GM18873 (cell line): ENCODE data around the gene DEFB121.
"Not testable (repeated sequence)": the region's sequence is repeated elsewhere in the genome, so short reads cannot be mapped to it uniquely, and the experiment has no call there.

ENCODE experiments used
- ATAC-seq: cut with Tn5 transposase; IDR thresholded peaks from one replicate; pipeline ENCODE4 v1.9.1; 2021; ENCODE audit warnings: mild to moderate bottlenecking, moderate library complexity, moderate number of reproducible peaks; ENCODE audit not compliant: unreplicated experiment, low FRiP score

DEFB121 gene, protein sequence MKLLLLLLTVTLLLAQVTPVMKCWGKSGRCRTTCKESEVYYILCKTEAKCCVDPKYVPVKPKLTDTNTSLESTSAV

GRCh38 chr20:31406115-31406514, at the start of gene DEFB121:
TSS of gene DEFB121 (minus strand) at chr20:31406215. CDS start at chr20:31406152, 63 bp downstream.
- ATAC-seq = no peak

DNA sequence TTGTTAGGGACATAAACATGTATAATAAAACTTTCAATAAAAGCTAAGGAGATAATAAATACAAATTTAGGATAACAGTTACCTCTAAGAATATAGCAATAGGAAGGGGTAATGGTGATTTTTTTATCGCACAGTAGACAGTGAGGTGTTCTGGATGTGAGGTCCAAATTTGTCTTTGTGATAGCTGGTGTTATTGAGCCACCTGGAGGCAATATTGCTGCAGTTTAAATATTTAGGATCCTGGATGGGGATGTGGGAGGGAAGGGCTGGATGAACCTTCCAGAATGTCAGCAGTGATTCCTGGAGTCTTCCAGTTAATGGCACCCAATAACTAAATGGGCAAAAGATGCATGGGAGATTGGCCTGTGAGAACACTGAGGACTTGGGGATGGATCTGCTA, 48.3 kb upstream of the DEFB121 start:
- no peak for ATAC-seq

GRCh38 chr20:31452575-31452974, 46.6 kb upstream of the DEFB121 start:
- ATAC-seq = no peak

GRCh38 chr20:31449511-31450414, 43.7 kb upstream of the DEFB121 start:
- ATAC-seq = no peak

- ATAC-seq = no peak
Observed at GRCh38 chr20:31446084-31446819, 40.2 kb upstream of the DEFB121 start.

DNA sequence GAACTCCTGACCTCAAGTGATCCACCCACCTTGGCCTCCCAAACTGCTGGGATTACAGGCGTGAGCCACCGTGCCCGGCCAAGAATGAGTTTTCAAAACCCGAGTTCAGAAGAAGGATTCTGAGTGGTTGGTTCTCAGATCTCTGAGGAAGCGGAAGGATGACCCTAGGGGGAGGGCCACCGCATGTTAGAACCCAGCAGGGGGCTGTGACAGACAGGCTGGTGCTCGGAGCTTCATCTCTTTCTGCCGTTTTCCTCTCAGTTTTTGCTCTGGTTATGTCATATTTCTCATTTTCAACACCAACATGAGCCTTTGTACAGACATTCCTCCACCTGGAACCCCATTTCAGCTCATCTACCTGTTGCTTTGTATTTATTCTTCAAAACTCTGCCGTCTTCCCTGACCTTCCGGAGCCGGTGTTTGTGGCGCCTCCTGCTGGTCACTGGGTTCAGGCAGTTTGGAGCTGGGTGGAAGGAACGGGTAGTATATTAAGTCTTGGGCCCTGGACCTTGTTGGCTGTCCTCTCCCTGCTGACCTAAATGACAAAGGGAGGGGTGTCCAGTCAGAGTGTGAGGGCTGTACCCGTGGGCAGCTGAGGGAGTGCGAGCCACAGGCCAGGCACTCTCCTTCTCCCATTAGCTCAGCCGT, 34.1 kb upstream of the DEFB121 start, which contains the start of gene DEFB123:
DEFB123 (plus strand) TSS at position 621 of the 648 bp plus-strand sequence. CDS start 67 bp downstream, outside the sequence.
- no peak for ATAC-seq

- ATAC-seq = no peak
Observed at GRCh38 chr20:31430568-31431115, 24.6 kb upstream of the DEFB121 start.

DNA sequence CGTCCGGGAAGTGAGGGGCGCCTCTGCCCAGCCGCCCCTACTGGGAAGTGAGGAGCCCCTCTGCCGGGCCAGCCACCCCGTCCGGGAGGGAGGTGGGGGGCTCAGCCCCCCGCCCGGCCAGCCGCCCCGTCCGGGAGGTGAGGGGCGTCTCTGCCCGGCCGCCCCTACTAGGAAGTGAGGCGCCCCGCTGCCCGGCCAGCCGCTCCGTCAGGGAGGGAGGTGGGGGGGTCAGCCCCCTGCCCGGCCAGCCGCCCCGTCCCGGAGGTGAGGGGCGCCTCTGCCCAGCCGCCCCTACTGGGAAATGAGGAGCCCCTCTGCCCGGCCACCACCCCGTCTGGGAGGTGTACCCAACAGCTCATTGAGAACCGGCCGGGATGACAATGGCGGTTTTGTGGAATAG, 21.6 kb upstream of the DEFB121 start:
- not testable (repeated sequence) for ATAC-seq

- not testable (repeated sequence) for ATAC-seq
Observed at GRCh38 chr20:31426891-31427551, 21.0 kb upstream of the DEFB121 start.

DNA sequence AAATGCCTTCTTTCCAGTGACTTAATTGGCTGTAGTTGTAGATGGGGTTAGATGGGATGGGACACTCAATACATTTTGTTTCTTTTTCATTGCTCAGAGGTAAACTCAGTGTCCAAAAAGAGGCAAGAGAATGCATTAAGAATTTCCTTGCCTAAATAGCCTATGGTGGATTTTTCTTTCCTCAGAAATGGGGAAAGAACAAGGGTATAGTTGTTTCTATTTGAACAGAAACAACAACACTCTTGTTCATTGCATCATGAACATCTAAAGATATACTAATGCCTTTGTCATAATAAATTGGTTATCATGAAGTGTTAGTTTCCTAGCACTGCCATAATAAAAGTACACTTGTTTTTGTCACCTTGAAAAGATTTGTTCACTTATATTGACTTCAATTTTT, 19.8 kb upstream of the DEFB121 start:
- ATAC-seq = no peak

DNA sequence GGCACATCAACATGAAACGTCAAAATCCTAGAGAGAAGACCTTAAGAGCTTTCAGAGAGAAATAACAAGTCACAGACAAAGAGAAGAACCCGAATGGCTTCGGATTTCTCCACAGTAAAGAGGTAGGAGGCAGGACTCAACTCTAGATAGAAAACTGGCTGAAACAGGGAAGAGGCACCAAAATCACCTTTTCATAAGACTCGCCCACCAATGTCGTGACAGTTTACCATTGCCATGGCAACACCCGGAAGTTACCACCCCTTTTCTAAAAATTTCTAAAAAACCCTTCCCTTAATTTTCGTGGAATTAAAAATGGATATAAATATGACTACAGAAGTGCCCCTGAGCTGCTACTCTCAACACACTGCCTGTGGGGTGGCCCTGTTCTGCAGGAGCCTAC, 12.3 kb upstream of the DEFB121 start:
- ATAC-seq = no peak

- no peak for ATAC-seq
Observed at GRCh38 chr20:31415653-31416052, 9.6 kb upstream of the DEFB121 start.

DNA sequence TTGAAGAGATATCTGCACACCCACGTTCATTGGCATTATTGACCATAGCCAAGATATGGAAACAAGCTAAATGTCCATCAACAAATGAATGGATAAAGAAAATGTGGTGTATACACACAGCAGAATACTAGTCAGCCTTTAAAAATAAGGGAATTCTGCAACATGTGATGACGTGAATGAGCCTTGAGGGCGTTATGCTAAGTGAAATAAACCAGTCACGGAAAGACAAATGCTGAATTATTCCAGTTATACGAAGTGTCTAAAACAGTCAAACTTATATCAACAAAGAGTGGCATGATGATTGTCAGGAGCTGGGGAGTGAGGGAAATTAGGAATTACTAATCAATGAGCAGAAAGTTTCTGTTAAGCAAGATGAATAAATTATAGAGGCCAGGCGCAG, 8.4 kb upstream of the DEFB121 start:
- no peak for ATAC-seq

DNA sequence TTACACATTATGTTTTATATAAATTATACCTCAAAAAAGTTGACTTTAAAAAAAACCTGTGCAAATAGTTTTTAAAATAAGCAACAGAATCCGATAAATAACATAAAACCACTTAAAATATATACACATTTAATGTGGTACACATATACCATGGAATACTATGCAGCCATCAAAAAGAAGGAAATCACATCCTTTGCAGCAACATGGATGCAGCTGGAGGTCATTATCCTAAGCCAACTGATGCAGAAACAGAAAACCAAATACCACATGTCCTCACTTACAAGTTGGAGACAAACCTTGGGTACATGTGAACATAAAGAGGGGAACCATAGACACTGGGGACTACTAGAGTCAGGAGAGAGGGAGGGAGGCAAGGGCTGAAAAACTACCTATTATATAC, 4.0 kb upstream of the DEFB121 start:
- ATAC-seq = no peak

GRCh38 chr20:31403886-31404285, 2.1 kb downstream of the DEFB121 start:
- no peak for ATAC-seq

GRCh38 chr20:31394900-31395299, 11.1 kb downstream of the DEFB121 start:
- no peak for ATAC-seq

- ATAC-seq = no peak
Observed at GRCh38 chr20:31392836-31393235, 13.2 kb downstream of the DEFB121 start.

DNA sequence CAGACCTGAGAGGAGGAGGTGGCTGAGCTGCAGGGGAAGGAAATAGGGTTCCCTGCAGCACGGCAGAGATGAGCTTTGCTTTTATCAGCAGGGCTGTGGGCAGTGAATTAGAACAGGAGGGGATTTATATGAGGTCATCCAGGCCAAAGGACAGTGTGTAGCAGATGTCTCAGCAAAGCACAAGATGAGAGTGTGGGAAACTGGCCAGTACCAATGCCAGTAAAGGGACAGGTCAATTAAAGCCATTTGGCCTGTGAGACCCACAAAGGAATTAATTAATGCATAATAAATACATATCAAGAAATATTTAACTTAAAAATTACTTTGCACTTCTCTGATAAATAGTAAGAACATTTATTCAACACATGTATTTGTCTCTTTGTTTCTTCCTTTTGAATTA, 15.5 kb downstream of the DEFB121 start, which contains the start of gene DEFB119:
DEFB119 (minus strand) TSS at position 101 of the 400 bp plus-strand sequence. CDS start 107 bp downstream, outside the sequence.
- ATAC-seq = no peak

GRCh38 chr20:31374346-31374745, 31.7 kb downstream of the DEFB121 start:
- ATAC-seq = no peak

- ATAC-seq = no peak
Observed at GRCh38 chr20:31368301-31368700, 37.7 kb downstream of the DEFB121 start, which contains the start of gene DEFB118. TSS of gene DEFB118 (plus strand) at chr20:31368601. CDS start at chr20:31368651, 50 bp downstream.
